Common myeloid progenitor, CD34-positive (primary cell): ENCODE data around the gene ADAMTS12.

ENCODE experiments used
- CTCF ChIA-PET: fragments of 350-600 bp; sonication (Branson Sonifier 250); formaldehyde crosslinking; loops from one replicate; lab custom pipeline; 2021; ENCODE audit warnings: antibody characterized with exemption; lab: Charles Lee
- POLR2A ChIA-PET: fragments of 350-600 bp; sonication (Branson Sonifier 250); formaldehyde crosslinking; loops from one replicate; lab custom pipeline; 2021; ENCODE audit warnings: antibody characterized with exemption; lab: Charles Lee
- DNase-seq, 3 donors: peaks; one replicate each; pipeline versions ENCODE4 v3.0.0 to v3.0.0-alpha.2; 2013
- H3K27ac ChIP-seq, 2 experiments: 1 replicate in 1 of 2; 2 replicates in 1 of 2; pipeline ENCODE4 v1.7.0; 2013; ENCODE audit warnings: inconsistent platforms in 2 of 2, low read length in 2 of 2, mild to moderate bottlenecking in 2 of 2, low read depth in 1 of 2, moderate library complexity in 1 of 2; ENCODE audit not compliant: severe bottlenecking in 2 of 2, insufficient read depth in 1 of 2, poor library complexity in 1 of 2
- H3K27me3 ChIP-seq, 5 experiments: replicated peaks in 2 of 5; 1 replicate in 3 of 5; 2 replicates in 2 of 5; pipeline versions ENCODE4 v1.6.1 to v1.7.0; 2013; ENCODE audit warnings: low read length in 4 of 5, mild to moderate bottlenecking in 2 of 5, moderate library complexity in 2 of 5, inconsistent platforms in 1 of 5; ENCODE audit not compliant: insufficient read depth in 5 of 5, control insufficient read depth in 4 of 5
- H3K36me3 ChIP-seq, 4 experiments: 1 replicate in 2 of 4; 2 replicates in 2 of 4; pipeline versions ENCODE4 v1.6.1 to v1.7.0; 2013; ENCODE audit warnings: low read length in 3 of 4, control low read depth in 1 of 4, mild to moderate bottlenecking in 1 of 4; ENCODE audit not compliant: control insufficient read depth in 4 of 4, insufficient read depth in 4 of 4
- H3K4me1 ChIP-seq, 4 experiments: 1 replicate in 3 of 4; 2 replicates in 1 of 4; pipeline versions ENCODE4 v1.6.1 to v1.7.1; 2013; ENCODE audit warnings: low read length in 3 of 4, mild to moderate bottlenecking in 3 of 4, control low read depth in 1 of 4, inconsistent platforms in 1 of 4, moderate library complexity in 1 of 4; ENCODE audit not compliant: control insufficient read depth in 4 of 4, insufficient read depth in 4 of 4; ENCODE audit errors: control extremely low read depth in 1 of 4
- H3K4me3 ChIP-seq, 7 experiments: 1 replicate in 4 of 7; 2 replicates in 3 of 7; pipeline versions ENCODE4 v1.5.1 to v1.7.0; 2013; ENCODE audit warnings: mild to moderate bottlenecking in 7 of 7, low read length in 6 of 7, moderate library complexity in 6 of 7, inconsistent platforms in 2 of 7, low read depth in 2 of 7, control low read depth in 1 of 7; ENCODE audit not compliant: insufficient read depth in 4 of 7, control insufficient read depth in 1 of 7; ENCODE audit errors: extremely low read depth in 1 of 7
- H3K9me3 ChIP-seq, 5 experiments: 1 replicate in 4 of 5; 2 replicates in 1 of 5; pipeline versions ENCODE4 v1.6.1 to v1.7.1; 2013; ENCODE audit warnings: low read length in 4 of 5, mild to moderate bottlenecking in 2 of 5, inconsistent platforms in 1 of 5, low read depth in 1 of 5, moderate library complexity in 1 of 5; ENCODE audit not compliant: control insufficient read depth in 4 of 5, insufficient read depth in 2 of 5; ENCODE audit errors: control extremely low read depth in 1 of 5
- WGBS: methylation state at CpG from one replicate; pipeline ENCODE4 v1.1.5; 2013; ENCODE audit not compliant: insufficient coverage; 5-methylcytosine and 5-hydroxymethylcytosine counted together

The ADAMTS12 gene

GRCh38 chr5:33501260-33501659, 390.5 kb downstream of the ADAMTS12 start:
- H3K27me3 ChIP-seq = no peaks in the 10 kb centered on the region
- 100% methylated on average over 2 of the region's 4 CpGs for WGBS
- H3K4me1 ChIP-seq = no peaks in the 10 kb centered on the region
- DNase-seq = no peak
- CTCF ChIA-PET = interaction anchor here (1.3 kb wide), 1 partner anchor 10 kb away, joined by 3 read pairs; no protein-coding TSS in a partner anchor
- POLR2A ChIA-PET = no interaction called here
- H3K36me3 ChIP-seq = no peaks in the 10 kb centered on the region
- no peak overlapping the region for H3K27ac ChIP-seq
- H3K9me3 ChIP-seq = peaks cover 0 to 2% (median 0%) of the 10 kb centered on the region in 5 experiments
- no peak overlapping the region for H3K4me3 ChIP-seq

- WGBS = no CpG with 5 or more reads among the region's 1 CpG
- POLR2A ChIA-PET = no interaction called here
- no peaks in the 10 kb centered on the region for H3K36me3 ChIP-seq
Measured at GRCh38 chr5:33494466-33494865, 397.3 kb downstream of the ADAMTS12 start.

GRCh38 chr5:33491941-33492340, 399.8 kb downstream of the ADAMTS12 start:
- no peaks in the 10 kb centered on the region for H3K27me3 ChIP-seq
- no peaks in the 10 kb centered on the region for H3K36me3 ChIP-seq
- no peaks in the 10 kb centered on the region for H3K9me3 ChIP-seq
- no peak overlapping the region for H3K4me3 ChIP-seq
- H3K27ac ChIP-seq = no peak overlapping the region
- POLR2A ChIA-PET = no interaction called here
- DNase-seq = no peak
- CTCF ChIA-PET = no interaction called here
- no peaks in the 10 kb centered on the region for H3K4me1 ChIP-seq

More at GRCh38 chr5:33494466-33494865, 397.3 kb downstream of the ADAMTS12 start:
- CTCF ChIA-PET = no interaction called here
- Histone ChIP-seq H3K27me3 (no peaks in the 10 kb centered on the region), H3K9me3 (no peaks in the 10 kb centered on the region), H3K27ac (no peak overlapping the region), H3K4me3 (no peak overlapping the region), H3K4me1 (no peaks in the 10 kb centered on the region)
- DNase-seq = no peak

GRCh38 chr5:33490071-33490665, 401.6 kb downstream of the ADAMTS12 start:
- Histone ChIP-seq H3K4me1 (no peaks in the 10 kb centered on the region), H3K36me3 (no peaks in the 10 kb centered on the region), H3K4me3 (no peak overlapping the region), H3K27me3 (no peaks in the 10 kb centered on the region), H3K27ac (no peak overlapping the region), H3K9me3 (no peaks in the 10 kb centered on the region)
- ChIA-PET POLR2A (no interaction called here), CTCF (interaction anchor here (1.2 kb wide), 1 partner anchor 11 kb away, joined by 3 read pairs; no protein-coding TSS in a partner anchor)
- WGBS = no CpG with 5 or more reads among the region's 1 CpG
- no peak for DNase-seq

DNA sequence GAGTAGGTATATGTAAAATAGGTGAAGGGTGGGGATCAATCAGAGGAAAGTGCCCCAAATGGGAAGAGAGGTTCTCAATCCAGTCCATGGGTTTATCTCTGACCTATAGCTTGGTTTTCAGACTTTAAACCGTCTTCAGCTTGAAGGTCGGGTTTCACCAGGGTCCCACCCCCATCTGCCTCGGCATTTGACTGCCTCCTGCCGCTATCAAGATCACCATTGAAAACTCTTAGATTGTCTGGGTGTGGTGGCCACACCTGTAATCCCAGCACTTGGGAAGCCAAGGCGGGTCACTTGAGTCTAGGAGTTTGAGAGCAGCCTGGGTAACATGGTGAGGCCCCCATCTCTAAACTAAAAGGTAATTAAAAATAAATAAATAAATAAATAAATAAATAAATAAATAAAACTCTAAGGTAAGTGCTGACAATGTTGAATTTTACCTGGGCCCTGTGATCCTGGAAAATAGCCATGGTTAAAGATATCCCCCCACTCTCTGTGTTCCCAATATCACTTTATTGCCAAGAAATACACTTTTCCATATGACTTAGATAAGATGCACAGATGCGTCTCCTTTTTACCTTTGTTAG, 402.2 kb downstream of the ADAMTS12 start:
- Histone ChIP-seq H3K27ac (no peak overlapping the region), H3K9me3 (no peaks in the 10 kb centered on the region), H3K27me3 (no peaks in the 10 kb centered on the region), H3K36me3 (no peaks in the 10 kb centered on the region), H3K4me3 (no peak overlapping the region), H3K4me1 (no peaks in the 10 kb centered on the region)
- ChIA-PET POLR2A (no interaction called here), CTCF (no interaction called here)
- WGBS = no CpG with 5 or more reads among the region's 6 CpGs
- no peak for DNase-seq

DNA sequence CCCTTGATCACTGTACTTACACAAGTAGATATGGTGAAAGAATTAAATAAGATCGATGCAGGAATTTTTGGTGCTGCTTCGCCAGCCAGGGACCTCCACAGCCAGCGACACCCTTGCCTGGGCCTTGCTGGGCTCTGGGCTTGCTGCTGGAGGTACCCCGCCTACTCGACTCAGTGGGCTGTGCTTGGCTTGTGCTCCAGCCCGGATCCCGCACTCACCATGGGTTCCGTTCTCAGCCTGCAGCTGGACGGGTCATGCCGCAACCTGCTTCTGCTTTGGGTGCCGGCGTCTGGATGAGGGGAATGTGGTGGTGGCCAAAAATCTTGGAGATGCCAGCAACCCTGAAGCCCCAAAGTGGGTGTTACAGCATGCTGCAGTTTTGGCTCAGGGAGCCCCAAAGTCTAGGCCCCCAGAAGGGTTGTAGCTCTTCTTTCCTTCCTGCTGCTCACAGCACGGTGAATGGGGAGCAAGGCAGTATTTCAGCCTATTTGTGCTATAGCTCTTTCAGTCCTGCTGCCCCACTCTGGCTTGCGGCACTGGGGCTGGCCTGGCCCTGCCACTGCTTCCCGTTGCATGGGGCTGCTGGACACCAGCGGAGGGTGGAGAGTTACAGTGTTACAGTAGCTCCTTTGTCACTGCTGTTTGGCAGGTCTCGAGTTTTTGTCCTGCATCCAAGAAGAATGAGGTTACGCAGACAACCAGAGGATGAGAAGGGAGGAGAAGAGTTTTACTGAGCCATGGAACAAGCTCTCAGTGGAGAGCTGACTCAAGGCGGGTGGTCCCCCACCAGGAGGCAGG, 403.0 kb downstream of the ADAMTS12 start:
- ChIA-PET CTCF (no interaction called here), POLR2A (no interaction called here)
- Histone ChIP-seq H3K36me3 (no peaks in the 10 kb centered on the region), H3K4me3 (no peak overlapping the region), H3K4me1 (no peaks in the 10 kb centered on the region), H3K27me3 (no peaks in the 10 kb centered on the region), H3K9me3 (no peaks in the 10 kb centered on the region), H3K27ac (no peak overlapping the region)
- 94% methylated on average over 19 of the region's 19 CpGs for WGBS
- DNase-seq = no peak

DNA sequence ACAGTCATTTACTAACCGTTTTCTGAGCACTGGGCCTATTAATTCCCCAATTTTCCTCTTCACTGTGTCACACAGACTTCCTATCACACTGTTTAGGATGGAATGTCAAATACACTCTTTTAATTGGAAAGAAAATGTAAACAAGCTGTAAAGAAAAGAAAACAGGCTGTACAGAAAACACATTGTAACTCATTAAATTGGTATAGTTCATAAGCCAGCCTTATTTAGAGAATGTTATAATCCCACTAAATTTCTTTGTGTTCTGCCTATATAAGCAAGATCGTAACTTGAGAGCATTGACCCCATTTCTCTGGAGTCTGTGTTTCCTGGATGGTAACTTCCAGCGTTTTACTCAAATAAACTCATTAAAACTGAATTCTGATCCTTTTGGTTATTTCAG, 404.6 kb downstream of the ADAMTS12 start:
- WGBS = 100% methylated on average over 3 of the region's 3 CpGs

More for the DNA sequence above, 404.6 kb downstream of the ADAMTS12 start:
- POLR2A ChIA-PET = no interaction called here
- no peaks in the 10 kb centered on the region for H3K4me1 ChIP-seq
- DNase-seq = no peak
- no peaks in the 10 kb centered on the region for H3K27me3 ChIP-seq
- H3K4me3 ChIP-seq = no peak overlapping the region
- H3K27ac ChIP-seq = no peak overlapping the region
- H3K9me3 ChIP-seq = no peaks in the 10 kb centered on the region
- CTCF ChIA-PET = no interaction called here
- H3K36me3 ChIP-seq = no peaks in the 10 kb centered on the region
